Naive thymus-derived CD4-positive, alpha-beta T cell (primary cell): ENCODE data around the gene PRL. TPM values are rescaled to one million over a fixed set of nuclear protein-coding genes. Genes with fewer than 3 reads are reported as not detected.

Experiments
- ATAC-seq: fragments of 150-1000 bp; cut with Tn5 transposase; 2 replicates; pipeline ENCODE4 v1.10.0; 2021; ENCODE audit warnings: mild to moderate bottlenecking, moderate library complexity
- CTCF ChIA-PET: fragments of 350-600 bp; sonication (Branson Sonifier 250); formaldehyde crosslinking; loops from one replicate; lab custom pipeline; 2021; ENCODE audit warnings: antibody characterized with exemption; lab: Charles Lee
- POLR2A ChIA-PET: fragments of 350-600 bp; sonication (Branson Sonifier 250); formaldehyde crosslinking; loops from one replicate; lab custom pipeline; 2021; ENCODE audit warnings: antibody characterized with exemption, inconsistent platforms; lab: Charles Lee
- DNase-seq, 9 donors: peaks; one replicate each; pipeline versions ENCODE4 v3.0.0 to v3.0.0-alpha.2; 2020 to 2022; ENCODE audit warnings: mixed read lengths in 1 of 9
- H3K27ac ChIP-seq: one replicate; pipeline ENCODE4 v1.7.0; 2013; ENCODE audit warnings: mild to moderate bottlenecking, low read depth, low read length, moderate library complexity
- H3K27me3 ChIP-seq, 2 donors: one replicate each; pipeline ENCODE4 v1.7.0; 2013; ENCODE audit warnings: low read length in 2 of 2, mild to moderate bottlenecking in 2 of 2, moderate library complexity in 2 of 2; ENCODE audit not compliant: control insufficient read depth in 2 of 2, insufficient read depth in 2 of 2
- H3K36me3 ChIP-seq, 3 experiments: 1 replicate in 2 of 3; 2 replicates in 1 of 3; pipeline ENCODE4 v1.7.0; 2013; ENCODE audit warnings: low read length in 3 of 3, mild to moderate bottlenecking in 3 of 3, moderate library complexity in 1 of 3; ENCODE audit not compliant: insufficient read depth in 3 of 3, control insufficient read depth in 2 of 3
- H3K4me1 ChIP-seq, 2 donors: one replicate each; pipeline ENCODE4 v1.7.0; 2013; ENCODE audit warnings: low read length in 2 of 2, mild to moderate bottlenecking in 2 of 2, moderate library complexity in 1 of 2; ENCODE audit not compliant: control insufficient read depth in 2 of 2, insufficient read depth in 2 of 2
- H3K4me3 ChIP-seq: 2 replicates; pipeline ENCODE4 v1.7.0; 2013; ENCODE audit warnings: mild to moderate bottlenecking, low read length
- H3K9me3 ChIP-seq, 3 experiments: 1 replicate in 2 of 3; 2 replicates in 1 of 3; pipeline ENCODE4 v1.7.0; 2013; ENCODE audit warnings: low read length in 3 of 3; ENCODE audit not compliant: control insufficient read depth in 2 of 3
- H3K27ac Mint-ChIP-seq, 9 donors: one replicate each; pipeline ENCODE4 v1.8.0; 2020 to 2022; ENCODE audit warnings: mixed read lengths in 9 of 9, mild to moderate bottlenecking in 8 of 9, moderate library complexity in 5 of 9, inconsistent platforms in 2 of 9
- H3K27me3 Mint-ChIP-seq, 5 donors: one replicate each; pipeline ENCODE4 v1.8.0; 2021 to 2022; ENCODE audit warnings: mixed read lengths in 5 of 5, mild to moderate bottlenecking in 1 of 5
- H3K36me3 Mint-ChIP-seq, 5 donors: one replicate each; pipeline ENCODE4 v1.8.0; 2020 to 2022; ENCODE audit warnings: mixed read lengths in 5 of 5, mild to moderate bottlenecking in 3 of 5, inconsistent platforms in 1 of 5
- H3K4me1 Mint-ChIP-seq, 7 donors: one replicate each; pipeline ENCODE4 v1.8.0; 2020 to 2022; ENCODE audit warnings: mixed read lengths in 7 of 7, mild to moderate bottlenecking in 3 of 7, inconsistent platforms in 1 of 7
- H3K4me3 Mint-ChIP-seq, 10 donors: one replicate each; pipeline ENCODE4 v1.8.0; 2020 to 2022; ENCODE audit warnings: mild to moderate bottlenecking in 10 of 10, mixed read lengths in 10 of 10, moderate library complexity in 6 of 10, inconsistent platforms in 2 of 10
- H3K9me3 Mint-ChIP-seq, 11 donors: one replicate each; pipeline ENCODE4 v1.8.0; 2020 to 2022; ENCODE audit warnings: mixed read lengths in 11 of 11, mild to moderate bottlenecking in 4 of 11, inconsistent platforms in 1 of 11, moderate library complexity in 1 of 11
- intact Hi-C, 2 donors: fragments of 100-400 bp; cut with micrococcal nuclease; formaldehyde crosslinking; loops; one replicate each; pipeline ENCODE4 v1.15.1; 2023
- polyA plus RNA-seq, 2 donors: library from polyadenylated mRNA; unstranded; fragments of 300-500 nt; fragmentation: Illumina TruSeq; gene quantifications; one replicate each; pipeline ENCODE4 v1.2.3, GENCODE V29; 2021
- total RNA-seq, 6 experiments: library from RNA in 5 of 6; stranded (reverse) in 5 of 6; gene quantifications; 1 replicate in 5 of 6; 2 replicates in 1 of 6; pipeline ENCODE4 v1.2.3 and lab custom pipeline; 2021 to 2026

The PRL gene
- total RNA-seq (not detected), polyA plus RNA-seq (not detected), total RNA-seq (lab: John Stamatoyannopoulos, UW) (not detected)

DNA sequence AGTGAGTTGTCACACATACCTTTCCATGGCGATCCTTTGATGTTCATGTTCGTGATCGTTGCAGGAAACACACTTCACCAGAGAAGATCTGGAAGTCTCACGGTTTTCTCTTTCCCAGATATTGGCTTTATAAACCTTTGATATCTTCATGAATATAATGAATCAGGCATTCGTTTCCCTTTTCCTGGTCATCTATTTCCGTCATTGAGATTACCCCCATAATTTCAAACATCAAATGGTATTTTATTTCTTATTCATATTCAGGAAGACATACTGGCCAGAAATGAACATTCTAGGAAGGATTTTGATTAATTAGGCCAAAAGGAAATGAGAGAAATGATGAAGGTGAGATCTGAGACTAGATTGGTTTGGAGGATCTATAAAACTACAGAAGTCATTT lies at the start of gene PRL:
Gene PRL, minus strand, starts transcription at position 101 of the 400 bp plus-strand sequence. Its CDS starts 54 bp downstream, at position 47.
- no peak for DNase-seq
- Histone ChIP-seq H3K27me3 (no peaks in the 10 kb centered on the region), H3K4me1 (no peaks in the 10 kb centered on the region), H3K36me3 (no peaks in the 10 kb centered on the region), H3K4me3 (no peak within 1 kb of the TSS), H3K27ac (no peak within 1 kb of the TSS), H3K9me3 (no peaks in the 10 kb centered on the region)
- H3K27me3 Mint-ChIP-seq, result peaks cover 0 to 3% (median 0%) of the 10 kb centered on the region in 5 donors
- H3K9me3 Mint-ChIP-seq, result peaks cover 0 to 5% (median 0%) of the 10 kb centered on the region in 11 donors
- no peak for ATAC-seq
- ChIA-PET CTCF (no interaction called here), POLR2A (no interaction called here)
- intact Hi-C loops, result no loop called here
- no peaks in the 10 kb centered on the region for H3K36me3 Mint-ChIP-seq
- H3K4me3 Mint-ChIP-seq, result no peak within 1 kb of the TSS
- H3K4me1 Mint-ChIP-seq, result no peaks in the 10 kb centered on the region
- H3K27ac Mint-ChIP-seq, result no peak within 1 kb of the TSS

DNA sequence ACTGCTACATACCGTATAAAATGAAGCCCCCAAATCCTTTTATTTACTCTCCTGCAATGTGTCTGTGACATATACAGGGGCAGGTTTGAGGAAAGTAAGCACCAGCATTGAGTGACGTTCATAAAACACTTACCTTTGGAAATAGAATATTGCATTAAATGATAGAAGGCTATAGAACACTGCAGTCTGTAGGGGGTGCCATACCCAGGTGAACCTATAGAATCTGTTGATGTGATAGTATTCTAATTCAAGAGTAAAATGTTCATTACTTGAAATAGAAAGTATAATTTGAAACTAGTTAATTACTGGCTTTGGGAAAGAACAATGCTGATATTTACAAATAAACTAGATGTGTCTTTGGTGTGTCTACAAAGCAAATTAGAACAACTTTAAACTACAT lies 47.0 kb upstream of the PRL start:
- POLR2A ChIA-PET, result no interaction called here
- no peak for DNase-seq
- Histone ChIP-seq H3K27ac (no peak overlapping the region), H3K27me3 (no peaks in the 10 kb centered on the region), H3K4me3 (no peak overlapping the region), H3K9me3 (no peaks in the 10 kb centered on the region), H3K36me3 (no peaks in the 10 kb centered on the region), H3K4me1 (no peaks in the 10 kb centered on the region)
- no peak overlapping the region for H3K27ac Mint-ChIP-seq
- intact Hi-C loops, result no loop called here
- no peak for ATAC-seq
- peaks cover 0 to 11% (median 3%) of the 10 kb centered on the region in 11 donors for H3K9me3 Mint-ChIP-seq
- no peak overlapping the region for H3K4me3 Mint-ChIP-seq
- CTCF ChIA-PET, result no interaction called here
- H3K27me3 Mint-ChIP-seq, result peaks cover 0 to 7% (median 0%) of the 10 kb centered on the region in 5 donors
- H3K4me1 Mint-ChIP-seq, result no peaks in the 10 kb centered on the region
- no peaks in the 10 kb centered on the region for H3K36me3 Mint-ChIP-seq

DNA sequence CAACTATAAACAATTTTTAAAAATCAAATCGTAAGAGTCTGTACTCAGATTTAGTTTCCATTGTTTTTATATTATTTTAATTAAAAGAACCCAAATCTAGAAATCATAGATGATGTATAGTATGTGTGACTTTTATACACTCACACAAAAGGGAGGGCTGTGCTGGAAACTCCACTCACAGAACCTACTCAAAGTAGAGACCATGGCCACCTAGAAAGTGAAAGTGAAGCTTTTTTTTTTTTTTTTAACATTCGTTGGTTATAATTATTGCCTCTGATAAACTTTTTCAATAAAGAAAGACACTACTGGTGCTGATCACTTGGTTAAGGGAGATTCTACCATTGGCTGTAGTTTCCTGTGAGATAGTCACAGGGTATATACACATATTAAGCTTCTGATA lies 37.9 kb upstream of the PRL start:
- Mint-ChIP-seq H3K4me3 (peak overlapping the region in 1 of 10 donors; percentile 29), H3K9me3 (peaks cover 0 to 3% (median 0%) of the 10 kb centered on the region in 11 donors), H3K4me1 (peaks cover 0 to 4% (median 2%) of the 10 kb centered on the region in 7 donors), H3K27me3 (no peaks in the 10 kb centered on the region), H3K36me3 (peaks cover 0 to 2% (median 0%) of the 10 kb centered on the region in 5 donors), H3K27ac (no peak overlapping the region)
- Histone ChIP-seq H3K4me3 (no peak overlapping the region), H3K36me3 (no peaks in the 10 kb centered on the region), H3K9me3 (no peaks in the 10 kb centered on the region), H3K27ac (no peak overlapping the region), H3K27me3 (no peaks in the 10 kb centered on the region), H3K4me1 (no peaks in the 10 kb centered on the region)
- DNase-seq (no peak), ATAC-seq (no peak)
- intact Hi-C loops, result no loop called here
- CTCF ChIA-PET, result no interaction called here
- POLR2A ChIA-PET, result no interaction called here

DNA sequence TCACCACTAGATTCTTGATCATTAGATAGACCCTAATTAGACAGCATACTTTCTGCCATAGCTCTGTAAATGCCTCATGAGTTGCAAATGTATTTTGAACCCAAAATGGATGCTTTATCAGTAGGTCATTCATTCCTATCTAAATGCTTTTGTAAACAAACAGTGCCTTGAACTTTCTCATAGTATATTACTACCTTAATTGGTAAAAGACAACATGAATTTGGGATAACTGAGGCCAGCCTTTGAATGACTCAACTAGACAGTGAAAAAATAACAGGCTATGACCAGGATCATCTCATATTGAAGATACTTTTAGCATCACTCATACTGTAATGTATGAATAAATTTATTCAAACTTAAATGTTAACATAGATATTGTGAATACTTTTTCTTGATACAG lies 37.0 kb upstream of the PRL start:
- no peaks in the 10 kb centered on the region for H3K27me3 Mint-ChIP-seq
- ATAC-seq (no peak), DNase-seq (no peak)
- no peak overlapping the region for H3K27ac ChIP-seq
- peaks cover 0 to 4% (median 2%) of the 10 kb centered on the region in 7 donors for H3K4me1 Mint-ChIP-seq
- no peaks in the 10 kb centered on the region for H3K9me3 ChIP-seq
- ChIA-PET POLR2A (no interaction called here), CTCF (no interaction called here)
- peaks cover 0 to 6% (median 0%) of the 10 kb centered on the region in 5 donors for H3K36me3 Mint-ChIP-seq
- H3K9me3 Mint-ChIP-seq, result peaks cover 0 to 7% (median 0%) of the 10 kb centered on the region in 11 donors
- intact Hi-C loops, result no loop called here
- no peaks in the 10 kb centered on the region for H3K4me1 ChIP-seq
- H3K4me3 ChIP-seq, result no peak overlapping the region
- no peaks in the 10 kb centered on the region for H3K27me3 ChIP-seq
- no peak overlapping the region for H3K4me3 Mint-ChIP-seq
- no peaks in the 10 kb centered on the region for H3K36me3 ChIP-seq
- no peak overlapping the region for H3K27ac Mint-ChIP-seq

DNA sequence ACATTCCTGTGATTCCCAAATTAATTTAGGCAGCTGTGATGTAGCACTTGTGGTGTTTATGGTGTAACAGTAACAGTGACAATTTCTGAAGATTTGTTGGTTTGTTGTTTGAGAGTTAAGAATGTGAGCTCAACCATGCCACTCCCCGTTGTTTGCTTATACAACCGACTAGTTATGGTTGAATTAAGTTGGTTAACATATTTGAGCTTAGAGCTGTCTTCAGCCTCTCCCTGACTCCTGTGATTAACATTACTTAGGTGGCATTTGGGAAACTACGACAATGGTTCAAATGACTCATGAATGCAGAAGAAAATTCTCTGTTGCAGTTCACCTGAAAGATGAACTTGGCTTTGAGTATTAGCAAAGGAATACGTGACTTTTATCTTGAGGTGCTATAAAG lies 35.9 kb upstream of the PRL start:
- Mint-ChIP-seq H3K36me3 (peaks cover 0 to 6% (median 0%) of the 10 kb centered on the region in 5 donors), H3K27me3 (no peaks in the 10 kb centered on the region), H3K4me1 (peaks cover 0 to 4% (median 1%) of the 10 kb centered on the region in 7 donors), H3K27ac (no peak overlapping the region), H3K4me3 (no peak overlapping the region), H3K9me3 (peaks cover 0 to 7% (median 0%) of the 10 kb centered on the region in 11 donors)
- no peak overlapping the region for H3K27ac ChIP-seq
- H3K4me1 ChIP-seq, result no peaks in the 10 kb centered on the region
- intact Hi-C loops, result no loop called here
- CTCF ChIA-PET, result no interaction called here
- no peaks in the 10 kb centered on the region for H3K36me3 ChIP-seq
- POLR2A ChIA-PET, result no interaction called here
- no peak overlapping the region for H3K4me3 ChIP-seq
- no peaks in the 10 kb centered on the region for H3K9me3 ChIP-seq
- no peak for DNase-seq
- no peaks in the 10 kb centered on the region for H3K27me3 ChIP-seq
- no peak for ATAC-seq

DNA sequence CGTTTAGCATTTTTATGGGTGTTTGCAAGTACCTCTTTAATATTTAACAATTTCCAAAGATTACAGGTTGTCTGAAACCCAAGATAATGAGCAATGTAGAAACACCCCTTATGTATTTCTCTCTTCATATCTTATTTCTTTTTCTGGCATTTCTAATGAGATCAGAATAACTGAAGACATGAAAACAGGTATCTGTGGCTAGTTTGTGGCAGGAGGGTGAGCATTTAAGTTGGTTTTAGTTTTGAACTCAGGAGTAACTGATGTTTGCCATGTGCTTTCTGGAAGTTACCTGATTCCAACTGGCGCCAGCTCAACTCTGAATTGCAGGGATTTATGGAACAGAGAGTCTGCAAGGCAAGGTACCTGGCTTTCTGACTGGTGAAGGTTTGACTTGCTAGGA lies 35.4 kb upstream of the PRL start:
- H3K27me3 Mint-ChIP-seq, result no peaks in the 10 kb centered on the region
- ChIA-PET POLR2A (no interaction called here), CTCF (no interaction called here)
- Histone ChIP-seq H3K36me3 (no peaks in the 10 kb centered on the region), H3K4me3 (no peak overlapping the region), H3K27ac (no peak overlapping the region), H3K4me1 (no peaks in the 10 kb centered on the region), H3K27me3 (no peaks in the 10 kb centered on the region), H3K9me3 (no peaks in the 10 kb centered on the region)
- H3K36me3 Mint-ChIP-seq, result peaks cover 0 to 6% (median 0%) of the 10 kb centered on the region in 5 donors
- no peak overlapping the region for H3K27ac Mint-ChIP-seq
- H3K4me1 Mint-ChIP-seq, result peaks cover 0 to 4% (median 0%) of the 10 kb centered on the region in 7 donors
- H3K4me3 Mint-ChIP-seq, result no peak overlapping the region
- ATAC-seq (no peak), DNase-seq (no peak)
- H3K9me3 Mint-ChIP-seq, result peaks cover 0 to 7% (median 0%) of the 10 kb centered on the region in 11 donors
- intact Hi-C loops, result no loop called here

DNA sequence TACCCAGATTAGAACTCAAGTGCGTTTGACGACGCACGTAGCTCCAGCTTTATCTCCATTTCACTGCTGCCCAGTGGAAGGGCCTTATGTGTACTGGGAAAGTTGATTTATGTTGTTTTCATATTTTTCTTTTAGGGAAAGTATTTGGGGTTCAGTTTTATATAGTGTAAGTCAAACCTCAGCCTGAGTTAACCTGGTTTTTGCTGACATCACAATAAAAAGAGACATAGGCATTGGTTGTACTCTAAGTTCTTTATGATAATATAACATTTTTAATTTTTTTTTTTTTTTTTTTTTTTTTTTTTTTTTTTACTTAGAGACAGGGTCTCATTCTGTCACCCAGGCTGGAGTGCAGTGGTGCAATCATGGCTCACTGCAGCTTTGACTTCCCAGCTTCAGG lies 34.1 kb upstream of the PRL start:
- ATAC-seq (no peak), DNase-seq (no peak)
- Histone ChIP-seq H3K27ac (no peak overlapping the region), H3K4me3 (no peak overlapping the region), H3K36me3 (no peaks in the 10 kb centered on the region), H3K9me3 (no peaks in the 10 kb centered on the region), H3K27me3 (no peaks in the 10 kb centered on the region), H3K4me1 (no peaks in the 10 kb centered on the region)
- ChIA-PET CTCF (no interaction called here), POLR2A (no interaction called here)
- Mint-ChIP-seq H3K27ac (no peak overlapping the region), H3K36me3 (peaks cover 0 to 6% (median 0%) of the 10 kb centered on the region in 5 donors), H3K4me3 (no peak overlapping the region), H3K27me3 (no peaks in the 10 kb centered on the region), H3K4me1 (peaks cover 0 to 4% (median 0%) of the 10 kb centered on the region in 7 donors), H3K9me3 (peaks cover 0 to 7% (median 0%) of the 10 kb centered on the region in 11 donors)
- intact Hi-C loops, result no loop called here
